Osteoblast (primary cell): Measurements from ENCODE around the gene GASK1A. TPM values are rescaled to one million over a fixed set of nuclear protein-coding genes. Genes with fewer than 3 reads are reported as not detected.

Source experiments
- DNase-seq: peaks from one replicate; pipeline ENCODE4 v3.0.0; 2011; ENCODE audit warnings: low spot score, mixed read lengths; ENCODE audit not compliant: insufficient read length; ENCODE audit errors: missing footprints
- H2AFZ ChIP-seq: 2 replicates; pipeline ENCODE4 v1.6.0; 2011; ENCODE audit warnings: mild to moderate bottlenecking, low read length
- H3K27ac ChIP-seq: 2 replicates; pipeline ENCODE4 v1.5.1; 2011; ENCODE audit warnings: mild to moderate bottlenecking, low read depth, low read length, moderate library complexity
- H3K27me3 ChIP-seq: 2 replicates; pipeline ENCODE4 v1.6.0; 2012; ENCODE audit warnings: mild to moderate bottlenecking, control low read depth, inconsistent platforms, low read length, moderate library complexity; ENCODE audit not compliant: insufficient read depth
- H3K36me3 ChIP-seq: 2 replicates; pipeline ENCODE4 v1.5.1; 2011; ENCODE audit warnings: mild to moderate bottlenecking, low read length, control low read depth, moderate library complexity; ENCODE audit not compliant: insufficient read depth
- H3K4me1 ChIP-seq: 2 replicates; pipeline ENCODE4 v1.5.1; 2011; ENCODE audit warnings: mild to moderate bottlenecking, low read length, control low read depth, moderate library complexity; ENCODE audit not compliant: insufficient read depth
- H3K4me2 ChIP-seq: 2 replicates; pipeline ENCODE4 v1.6.0; 2011; ENCODE audit warnings: mild to moderate bottlenecking, low read length; ENCODE audit not compliant: insufficient read depth
- H3K4me3 ChIP-seq: fragments of 200-600 bp; sonication (generic); 3 replicates; pipeline ENCODE4 v1.5.1; 2012; ENCODE audit warnings: mild to moderate bottlenecking, low read length, inconsistent platforms; ENCODE audit not compliant: insufficient read depth
- H3K79me2 ChIP-seq: 2 replicates; pipeline ENCODE4 v1.6.0; 2012; ENCODE audit warnings: mild to moderate bottlenecking, low read length, control low read depth, inconsistent platforms; ENCODE audit not compliant: insufficient read depth
- H3K9me3 ChIP-seq: 2 replicates; pipeline ENCODE4 v1.5.1; 2011; ENCODE audit warnings: low read depth, low read length, control low read depth
- H4K20me1 ChIP-seq: 2 replicates; pipeline ENCODE4 v1.6.0; 2012; ENCODE audit warnings: mild to moderate bottlenecking, low read length, control low read depth; ENCODE audit not compliant: insufficient read depth
- CTCF ChIP-seq: IDR thresholded peaks from 2 replicates; pipeline ENCODE4 v1.5.1; 2011; ENCODE audit warnings: mild to moderate bottlenecking, low read depth, low read length, moderate library complexity; ENCODE audit errors: extremely low read depth
- total RNA-seq: library from RNA; depleted of rRNA; stranded (reverse); fragments of >200 nt; gene quantifications from 2 replicates; pipeline ENCODE4 v1.2.3, GENCODE V29; 2012

The GASK1A gene
- total RNA-seq, 1 donor: 0.72 TPM

GRCh38 chr3:42988566-42988965, 9.5 kb downstream of the GASK1A start:
- no peak for DNase-seq
- Histone ChIP-seq H3K79me2 (no peaks in the 10 kb centered on the region), H3K4me2 (no peak overlapping the region), H3K9me3 (no peaks in the 10 kb centered on the region), H2AFZ (no peak overlapping the region), H3K4me3 (no peak overlapping the region), H3K27ac (no peak overlapping the region), H3K36me3 (no peaks in the 10 kb centered on the region), H4K20me1 (no peaks in the 10 kb centered on the region), H3K27me3 (no peaks in the 10 kb centered on the region), H3K4me1 (no peaks in the 10 kb centered on the region)
- no peak for TF ChIP-seq CTCF

GRCh38 chr3:42991341-42992315, 12.5 kb downstream of the GASK1A start:
- no peak overlapping the region for H2AFZ ChIP-seq
- no peak overlapping the region for H3K4me2 ChIP-seq
- no peaks in the 10 kb centered on the region for H3K27me3 ChIP-seq
- H3K4me3 ChIP-seq: no peak overlapping the region
- no peaks in the 10 kb centered on the region for H3K36me3 ChIP-seq
- no peak for DNase-seq
- H3K4me1 ChIP-seq: no peaks in the 10 kb centered on the region
- no peaks in the 10 kb centered on the region for H4K20me1 ChIP-seq
- H3K27ac ChIP-seq: no peak overlapping the region
- H3K79me2 ChIP-seq: no peaks in the 10 kb centered on the region
- no peak for TF ChIP-seq CTCF
- no peaks in the 10 kb centered on the region for H3K9me3 ChIP-seq

DNA sequence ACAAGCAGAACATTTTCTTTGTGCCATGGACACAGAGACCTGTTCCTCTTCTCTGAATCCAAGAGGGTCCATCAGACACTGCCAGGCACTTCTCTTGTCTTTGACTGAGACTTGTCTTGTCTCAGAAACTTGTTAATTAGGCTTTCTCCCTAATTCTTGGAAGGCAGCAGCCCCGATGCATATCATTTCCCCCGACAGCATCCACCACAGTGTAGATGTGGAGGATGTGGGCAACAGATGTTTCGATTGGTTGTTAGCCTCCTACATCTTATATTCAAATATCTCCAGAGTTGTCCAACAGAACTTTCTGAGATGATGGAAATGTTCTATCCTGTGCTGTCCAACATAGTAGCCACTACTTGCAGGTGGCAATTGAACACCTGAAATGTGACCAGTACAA, 15.5 kb downstream of the GASK1A start:
- Histone ChIP-seq H3K4me3 (no peak overlapping the region), H3K27ac (no peak overlapping the region), H3K79me2 (no peaks in the 10 kb centered on the region), H3K4me2 (no peak overlapping the region), H3K27me3 (peaks cover 4% of the 10 kb centered on the region), H3K4me1 (no peaks in the 10 kb centered on the region), H3K9me3 (no peaks in the 10 kb centered on the region), H3K36me3 (no peaks in the 10 kb centered on the region), H4K20me1 (no peaks in the 10 kb centered on the region), H2AFZ (no peak overlapping the region)
- no peak for DNase-seq
- TF ChIP-seq CTCF: no peak

DNA sequence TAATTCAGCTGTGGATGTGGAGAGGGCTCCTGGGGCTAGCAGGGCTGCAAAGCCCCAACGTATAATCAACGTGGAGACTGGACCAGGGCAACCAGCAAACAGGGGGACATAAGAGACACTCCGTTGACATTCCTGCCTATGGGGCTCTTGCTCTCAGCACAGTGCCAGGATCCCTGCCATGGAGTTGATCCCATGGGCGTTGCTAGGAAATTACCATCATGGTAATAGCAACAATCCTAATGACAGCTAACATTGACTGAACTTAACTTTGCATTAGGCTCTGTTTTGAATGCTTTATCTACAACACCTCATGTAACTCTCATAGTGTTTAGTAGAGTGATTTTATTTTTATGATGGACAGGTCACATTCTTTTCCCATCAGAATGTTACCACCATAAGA, 16.9 kb downstream of the GASK1A start:
- peaks cover 4% of the 10 kb centered on the region for H3K27me3 ChIP-seq
- DNase-seq: no peak
- H3K4me1 ChIP-seq: peaks cover 4% of the 10 kb centered on the region
- H3K27ac ChIP-seq: no peak overlapping the region
- no peaks in the 10 kb centered on the region for H3K36me3 ChIP-seq
- no peaks in the 10 kb centered on the region for H3K9me3 ChIP-seq
- H3K4me2 ChIP-seq: no peak overlapping the region
- TF ChIP-seq CTCF: no peak
- H3K4me3 ChIP-seq: no peak overlapping the region
- H2AFZ ChIP-seq: no peak overlapping the region
- H3K79me2 ChIP-seq: no peaks in the 10 kb centered on the region
- no peaks in the 10 kb centered on the region for H4K20me1 ChIP-seq
